ENCODE data around the gene CLDN14.

- no peak for TF ChIP-seq POLR2A (IDR thresholded peaks at IDR 0.05)
- TF ChIP-seq, protein P1, sequence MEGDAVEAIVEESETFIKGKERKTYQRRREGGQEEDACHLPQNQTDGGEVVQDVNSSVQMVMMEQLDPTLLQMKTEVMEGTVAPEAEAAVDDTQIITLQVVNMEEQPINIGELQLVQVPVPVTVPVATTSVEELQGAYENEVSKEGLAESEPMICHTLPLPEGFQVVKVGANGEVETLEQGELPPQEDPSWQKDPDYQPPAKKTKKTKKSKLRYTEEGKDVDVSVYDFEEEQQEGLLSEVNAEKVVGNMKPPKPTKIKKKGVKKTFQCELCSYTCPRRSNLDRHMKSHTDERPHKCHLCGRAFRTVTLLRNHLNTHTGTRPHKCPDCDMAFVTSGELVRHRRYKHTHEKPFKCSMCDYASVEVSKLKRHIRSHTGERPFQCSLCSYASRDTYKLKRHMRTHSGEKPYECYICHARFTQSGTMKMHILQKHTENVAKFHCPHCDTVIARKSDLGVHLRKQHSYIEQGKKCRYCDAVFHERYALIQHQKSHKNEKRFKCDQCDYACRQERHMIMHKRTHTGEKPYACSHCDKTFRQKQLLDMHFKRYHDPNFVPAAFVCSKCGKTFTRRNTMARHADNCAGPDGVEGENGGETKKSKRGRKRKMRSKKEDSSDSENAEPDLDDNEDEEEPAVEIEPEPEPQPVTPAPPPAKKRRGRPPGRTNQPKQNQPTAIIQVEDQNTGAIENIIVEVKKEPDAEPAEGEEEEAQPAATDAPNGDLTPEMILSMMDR (IDR thresholded peaks at IDR 0.05) = no peak
- no peak for TF ChIP-seq POLR2AphosphoS5 (IDR thresholded peaks at IDR 0.05)
Measured at GRCh38 chr21:36517366-36518075, 37.6 kb upstream of the CLDN14 start.
